K562 (cell line): ENCODE data around the gene GADD45B. TPM values are rescaled to one million over a fixed set of nuclear protein-coding genes. Genes with fewer than 3 reads are reported as not detected.
A peak's percentile ranks its signal among the peaks of the same experiment; 100 is the strongest.

ENCODE experiments used
- CBFA2T3 ChIP-seq: fragments of 450-650 bp; IDR thresholded peaks from 2 replicates; pipeline ENCODE4 v1.6.1; 2017
- FOXM1 ChIP-seq, 2 experiments: fragments of 450-650 bp in 1 of 2; sonication (generic) in 1 of 2; formaldehyde crosslinking in 1 of 2; IDR thresholded peaks; 2 replicates each; pipeline versions ENCODE4 v1.6.1 to v1.9.0; 2017 to 2022; ENCODE audit warnings: low read depth in 2 of 2, mild to moderate bottlenecking in 2 of 2, missing genetic modification reagents in 1 of 2, moderate library complexity in 1 of 2
- HNRNPL ChIP-seq: fragments of 200-400 bp; formaldehyde crosslinking; IDR thresholded peaks from 2 replicates; pipeline ENCODE4 v1.6.1; 2017; ENCODE audit warnings: low read depth, mild to moderate bottlenecking, low read length
- PML ChIP-seq: IDR thresholded peaks from 2 replicates; pipeline ENCODE4 v1.6.1; 2012; ENCODE audit warnings: low read length, inconsistent platforms
- RBM17 ChIP-seq: fragments of 200-400 bp; formaldehyde crosslinking; IDR thresholded peaks from 2 replicates; pipeline ENCODE4 v1.6.1; 2017; ENCODE audit warnings: low read depth, mild to moderate bottlenecking, low read length, borderline replicate concordance
- TEAD4 ChIP-seq, 2 experiments: sonication (generic) in 1 of 2; formaldehyde crosslinking in 1 of 2; IDR thresholded peaks; 2 replicates each; pipeline versions ENCODE4 v1.6.1 to v1.8.0; 2012 to 2022; ENCODE audit warnings: borderline replicate concordance in 1 of 2, inconsistent platforms in 1 of 2, low read length in 1 of 2, mild to moderate bottlenecking in 1 of 2, missing genetic modification reagents in 1 of 2
- TRIM24 ChIP-seq, 2 experiments: fragments of 450-650 bp; IDR thresholded peaks; 2 replicates each; pipeline ENCODE4 v1.6.1; 2016
- ZNF717 ChIP-seq: fragments of 250-450 bp; sonication (Bioruptor Pico); IDR thresholded peaks from 2 replicates; pipeline ENCODE4 v1.5.0; 2021
- polyA plus RNA-seq, 8 experiments: library from polyadenylated mRNA; depleted of rRNA in 4 of 8; stranded (reverse) in 5 of 8; unstranded in 3 of 8; fragments of >200 nt; fragmentation: Nextera tagmentation in 2 of 8; fragmentation: Illumina TruSeq in 1 of 8; extraction: Ambion mirVana in 2 of 8; extraction: Trizol in 1 of 8; gene quantifications; 2 replicates each; pipeline versions ENCODE4 v1.2.1 to v1.2.3, GENCODE V29; 2011 to 2014; ENCODE audit warnings: inconsistent platforms in 1 of 8, missing spikeins in 1 of 8
- total RNA-seq, 7 experiments: library from RNA; depleted of rRNA in 6 of 7; stranded (reverse); fragments of >200 nt in 6 of 7; fragmentation: Illumina TruSeq in 2 of 7; extraction: Trizol in 2 of 7; gene quantifications; 2 replicates each; pipeline versions ENCODE4 v1.2.1 to v1.2.3, GENCODE V29; 2011 to 2021; ENCODE audit warnings: low replicate concordance in 1 of 7
- TF ChIP-seq, protein P1 (sequence below): fragments of 450-650 bp; IDR thresholded peaks from 2 replicates; pipeline ENCODE4 v1.6.1; 2017; ENCODE audit warnings: mild to moderate bottlenecking, moderate library complexity
- TF ChIP-seq, protein P2 (sequence below): sonication (generic); formaldehyde crosslinking; IDR thresholded peaks from 2 replicates; pipeline ENCODE4 v1.8.0; 2023; ENCODE audit warnings: mild to moderate bottlenecking, missing genetic modification reagents
- TF ChIP-seq, protein P3 (sequence below): sonication (generic); formaldehyde crosslinking; IDR thresholded peaks from 2 replicates; pipeline ENCODE4 v1.8.0; 2023; ENCODE audit warnings: missing genetic modification reagents, mild to moderate bottlenecking, borderline replicate concordance
- TF ChIP-seq, protein P4 (sequence below), 3 experiments: fragments of 200-800 bp in 1 of 3; sonication (Bioruptor generic) in 1 of 3; sonication (generic) in 1 of 3; formaldehyde crosslinking in 1 of 3; IDR thresholded peaks; 2 replicates each; pipeline versions ENCODE4 v1.6.1 to v1.8.0; 2016 to 2022; ENCODE audit warnings: mild to moderate bottlenecking in 2 of 3, missing compliant biosample characterization in 2 of 3, missing genetic modification characterization in 2 of 3, missing genetic modification reagents in 1 of 3

Gene GADD45B
- total and polyA plus RNA-seq, 9 of the 15 experiments (the other 6 are each of a cell fraction or from before 2014, with no cell fraction given) = 0.06 to 4.1 (median 2.1) TPM

DNA sequence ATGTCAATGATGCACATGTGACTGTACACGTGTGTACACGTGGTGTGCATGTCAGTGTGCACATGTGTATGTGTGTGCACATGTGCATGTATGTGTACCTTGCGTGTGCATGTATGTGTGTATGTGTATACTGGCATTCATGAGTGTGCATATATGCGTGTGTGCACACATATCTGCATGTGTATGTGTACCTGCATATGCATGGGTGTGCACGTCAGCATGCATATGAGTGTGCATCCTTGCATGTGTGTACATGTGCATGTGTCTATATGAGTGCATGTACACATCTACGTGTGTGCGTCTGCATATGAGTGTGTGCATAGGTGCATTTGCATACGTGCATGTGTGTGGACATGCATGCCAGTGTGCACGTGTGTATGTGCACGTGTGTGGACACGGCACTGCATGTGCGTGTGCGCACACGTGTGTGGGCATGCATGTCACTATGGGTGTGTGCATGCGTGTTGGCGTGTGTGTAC is 48.5 kb downstream of the GADD45B start (continued):
- TF ChIP-seq, protein P1, sequence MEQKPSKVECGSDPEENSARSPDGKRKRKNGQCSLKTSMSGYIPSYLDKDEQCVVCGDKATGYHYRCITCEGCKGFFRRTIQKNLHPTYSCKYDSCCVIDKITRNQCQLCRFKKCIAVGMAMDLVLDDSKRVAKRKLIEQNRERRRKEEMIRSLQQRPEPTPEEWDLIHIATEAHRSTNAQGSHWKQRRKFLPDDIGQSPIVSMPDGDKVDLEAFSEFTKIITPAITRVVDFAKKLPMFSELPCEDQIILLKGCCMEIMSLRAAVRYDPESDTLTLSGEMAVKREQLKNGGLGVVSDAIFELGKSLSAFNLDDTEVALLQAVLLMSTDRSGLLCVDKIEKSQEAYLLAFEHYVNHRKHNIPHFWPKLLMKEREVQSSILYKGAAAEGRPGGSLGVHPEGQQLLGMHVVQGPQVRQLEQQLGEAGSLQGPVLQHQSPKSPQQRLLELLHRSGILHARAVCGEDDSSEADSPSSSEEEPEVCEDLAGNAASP = no peak
- TF ChIP-seq TRIM24 (IDR thresholded peaks at IDR 0.05) (0 out of 4 replicates have a peak, but pooled peaks of 1 of the 2 experiments have one; percentile 64), TEAD4 (IDR thresholded peaks at IDR 0.05; ENCODE audit: low read length) (no peak), TEAD4 (CRISPR knock-in tag; IDR thresholded peaks at IDR 0.05; ENCODE audit: borderline replicate concordance) (peak; percentile 74; the same call in 1 of the 2 replicates), RBM17 (no peak), ZNF717 (CRISPR knock-in tag) (no peak), CBFA2T3 (peak; percentile 6; the same call in 1 of the 2 replicates), HNRNPL (no peak), PML (no peak), FOXM1 (IDR thresholded peaks at IDR 0.05; ENCODE audit: low read depth) (no peak), FOXM1 (CRISPR knock-in tag; IDR thresholded peaks at IDR 0.05; ENCODE audit: low read depth) (no peak)
- TF ChIP-seq, protein P2, sequence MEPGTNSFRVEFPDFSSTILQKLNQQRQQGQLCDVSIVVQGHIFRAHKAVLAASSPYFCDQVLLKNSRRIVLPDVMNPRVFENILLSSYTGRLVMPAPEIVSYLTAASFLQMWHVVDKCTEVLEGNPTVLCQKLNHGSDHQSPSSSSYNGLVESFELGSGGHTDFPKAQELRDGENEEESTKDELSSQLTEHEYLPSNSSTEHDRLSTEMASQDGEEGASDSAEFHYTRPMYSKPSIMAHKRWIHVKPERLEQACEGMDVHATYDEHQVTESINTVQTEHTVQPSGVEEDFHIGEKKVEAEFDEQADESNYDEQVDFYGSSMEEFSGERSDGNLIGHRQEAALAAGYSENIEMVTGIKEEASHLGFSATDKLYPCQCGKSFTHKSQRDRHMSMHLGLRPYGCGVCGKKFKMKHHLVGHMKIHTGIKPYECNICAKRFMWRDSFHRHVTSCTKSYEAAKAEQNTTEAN (CRISPR knock-in tag) = peak; percentile 88
- TF ChIP-seq, protein P3, sequence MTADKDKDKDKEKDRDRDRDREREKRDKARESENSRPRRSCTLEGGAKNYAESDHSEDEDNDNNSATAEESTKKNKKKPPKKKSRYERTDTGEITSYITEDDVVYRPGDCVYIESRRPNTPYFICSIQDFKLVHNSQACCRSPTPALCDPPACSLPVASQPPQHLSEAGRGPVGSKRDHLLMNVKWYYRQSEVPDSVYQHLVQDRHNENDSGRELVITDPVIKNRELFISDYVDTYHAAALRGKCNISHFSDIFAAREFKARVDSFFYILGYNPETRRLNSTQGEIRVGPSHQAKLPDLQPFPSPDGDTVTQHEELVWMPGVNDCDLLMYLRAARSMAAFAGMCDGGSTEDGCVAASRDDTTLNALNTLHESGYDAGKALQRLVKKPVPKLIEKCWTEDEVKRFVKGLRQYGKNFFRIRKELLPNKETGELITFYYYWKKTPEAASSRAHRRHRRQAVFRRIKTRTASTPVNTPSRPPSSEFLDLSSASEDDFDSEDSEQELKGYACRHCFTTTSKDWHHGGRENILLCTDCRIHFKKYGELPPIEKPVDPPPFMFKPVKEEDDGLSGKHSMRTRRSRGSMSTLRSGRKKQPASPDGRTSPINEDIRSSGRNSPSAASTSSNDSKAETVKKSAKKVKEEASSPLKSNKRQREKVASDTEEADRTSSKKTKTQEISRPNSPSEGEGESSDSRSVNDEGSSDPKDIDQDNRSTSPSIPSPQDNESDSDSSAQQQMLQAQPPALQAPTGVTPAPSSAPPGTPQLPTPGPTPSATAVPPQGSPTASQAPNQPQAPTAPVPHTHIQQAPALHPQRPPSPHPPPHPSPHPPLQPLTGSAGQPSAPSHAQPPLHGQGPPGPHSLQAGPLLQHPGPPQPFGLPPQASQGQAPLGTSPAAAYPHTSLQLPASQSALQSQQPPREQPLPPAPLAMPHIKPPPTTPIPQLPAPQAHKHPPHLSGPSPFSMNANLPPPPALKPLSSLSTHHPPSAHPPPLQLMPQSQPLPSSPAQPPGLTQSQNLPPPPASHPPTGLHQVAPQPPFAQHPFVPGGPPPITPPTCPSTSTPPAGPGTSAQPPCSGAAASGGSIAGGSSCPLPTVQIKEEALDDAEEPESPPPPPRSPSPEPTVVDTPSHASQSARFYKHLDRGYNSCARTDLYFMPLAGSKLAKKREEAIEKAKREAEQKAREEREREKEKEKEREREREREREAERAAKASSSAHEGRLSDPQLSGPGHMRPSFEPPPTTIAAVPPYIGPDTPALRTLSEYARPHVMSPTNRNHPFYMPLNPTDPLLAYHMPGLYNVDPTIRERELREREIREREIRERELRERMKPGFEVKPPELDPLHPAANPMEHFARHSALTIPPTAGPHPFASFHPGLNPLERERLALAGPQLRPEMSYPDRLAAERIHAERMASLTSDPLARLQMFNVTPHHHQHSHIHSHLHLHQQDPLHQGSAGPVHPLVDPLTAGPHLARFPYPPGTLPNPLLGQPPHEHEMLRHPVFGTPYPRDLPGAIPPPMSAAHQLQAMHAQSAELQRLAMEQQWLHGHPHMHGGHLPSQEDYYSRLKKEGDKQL (CRISPR knock-in tag) = no peak
- TF ChIP-seq, protein P4, sequence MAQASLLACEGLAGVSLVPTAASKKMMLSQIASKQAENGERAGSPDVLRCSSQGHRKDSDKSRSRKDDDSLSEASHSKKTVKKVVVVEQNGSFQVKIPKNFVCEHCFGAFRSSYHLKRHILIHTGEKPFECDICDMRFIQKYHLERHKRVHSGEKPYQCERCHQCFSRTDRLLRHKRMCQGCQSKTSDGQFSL (CRISPR knock-in tag; IDR thresholded peaks at IDR 0.05) = peak; percentile 46; the same call in 1 of the 2 replicates
- TF ChIP-seq, protein P4 (tag; IDR thresholded peaks at IDR 0.05) = no peak
